B cell (primary cell): ENCODE measurements around the gene GRID1. TPM values are rescaled to one million over a fixed set of nuclear protein-coding genes. Genes with fewer than 3 reads are reported as not detected.

Experiments
- ATAC-seq: fragments of 200-7000 bp; cut with Tn5 transposase; one replicate; pipeline ENCODE4 v1.10.0; 2021; ENCODE audit warnings: low read depth, mild to moderate bottlenecking, moderate number of reproducible peaks, moderate library complexity
- CTCF ChIA-PET: fragments of 350-600 bp; sonication (Branson Sonifier 250); formaldehyde crosslinking; loops from one replicate; lab custom pipeline; 2021; ENCODE audit warnings: antibody characterized with exemption, inconsistent platforms; lab: Charles Lee
- POLR2A ChIA-PET: fragments of 350-600 bp; sonication (Branson Sonifier 250); formaldehyde crosslinking; loops from one replicate; lab custom pipeline; 2021; ENCODE audit warnings: antibody characterized with exemption; lab: Charles Lee
- DNase-seq: peaks from one replicate; pipeline ENCODE4 v3.0.0; 2013
- H2AFZ ChIP-seq: 2 replicates; pipeline ENCODE4 v1.6.1; 2012; ENCODE audit warnings: mild to moderate bottlenecking, low read depth, low read length; ENCODE audit not compliant: insufficient read depth, poor library complexity, severe bottlenecking
- H3K27ac ChIP-seq, 2 donors: 1 replicate in 1 of 2; 2 replicates in 1 of 2; pipeline ENCODE4 v1.5.1; 2012 to 2013; ENCODE audit warnings: low read length in 2 of 2, mild to moderate bottlenecking in 2 of 2, moderate library complexity in 1 of 2
- H3K27me3 ChIP-seq, 4 experiments: fragments of 200-600 bp in 1 of 4; sonication (generic) in 1 of 4; replicated peaks in 1 of 4; 1 replicate in 2 of 4; 2 replicates in 2 of 4; pipeline versions ENCODE4 v1.6.1 to v1.7.0; 2013 to 2016; ENCODE audit warnings: low read length in 3 of 4, mild to moderate bottlenecking in 2 of 4, mixed read lengths in 1 of 4, moderate library complexity in 1 of 4; ENCODE audit not compliant: insufficient read depth in 4 of 4, control insufficient read depth in 3 of 4; ENCODE audit errors: control extremely low read depth in 1 of 4
- H3K36me3 ChIP-seq, 2 experiments: replicated peaks in 1 of 2; 1 replicate in 1 of 2; 2 replicates in 1 of 2; pipeline versions ENCODE4 v1.6.1 to v1.7.1; 2013; ENCODE audit warnings: low read length in 1 of 2; ENCODE audit not compliant: insufficient read depth in 2 of 2, control insufficient read depth in 1 of 2; ENCODE audit errors: control extremely low read depth in 1 of 2, extremely low read depth in 1 of 2
- H3K4me1 ChIP-seq, 2 donors: fragments of 200-600 bp in 1 of 2; sonication (generic) in 1 of 2; 1 replicate in 1 of 2; 2 replicates in 1 of 2; pipeline versions ENCODE4 v1.5.1 to v1.6.1; 2013 to 2017; ENCODE audit warnings: low read length in 2 of 2; ENCODE audit not compliant: control insufficient read depth in 2 of 2, insufficient read depth in 2 of 2
- H3K4me2 ChIP-seq: replicated peaks from 2 replicates; pipeline ENCODE3; 2012; ENCODE audit warnings: mild to moderate bottlenecking, low read depth, low read length; ENCODE audit not compliant: poor library complexity, severe bottlenecking
- H3K4me3 ChIP-seq, 5 experiments: fragments of 200-600 bp in 1 of 5; sonication (generic) in 1 of 5; 1 replicate in 3 of 5; 2 replicates in 2 of 5; pipeline versions ENCODE4 v1.5.1 to v1.7.0; 2011 to 2016; ENCODE audit warnings: low read length in 4 of 5, mild to moderate bottlenecking in 4 of 5, low read depth in 2 of 5, control low read depth in 1 of 5, moderate library complexity in 1 of 5; ENCODE audit not compliant: insufficient read depth in 1 of 5; ENCODE audit errors: control extremely low read depth in 1 of 5, extremely low read depth in 1 of 5
- H3K79me2 ChIP-seq: fragments of 200-600 bp; sonication (generic); one replicate; pipeline ENCODE4 v1.6.0; 2016; ENCODE audit warnings: low read length; ENCODE audit not compliant: control insufficient read depth, insufficient read depth
- H3K9ac ChIP-seq: fragments of 200-600 bp; sonication (generic); 2 replicates; pipeline ENCODE4 v1.6.1; 2017; ENCODE audit warnings: mild to moderate bottlenecking, low read length, moderate library complexity
- H3K9me3 ChIP-seq, 3 donors: one replicate each; pipeline versions ENCODE4 v1.6.1 to v1.7.1; 2013; ENCODE audit warnings: low read length in 2 of 3; ENCODE audit not compliant: control insufficient read depth in 2 of 3, insufficient read depth in 1 of 3; ENCODE audit errors: control extremely low read depth in 1 of 3
- H4K20me1 ChIP-seq: 2 replicates; pipeline ENCODE4 v1.6.0; 2012; ENCODE audit warnings: mild to moderate bottlenecking, low read length; ENCODE audit not compliant: insufficient read depth, control insufficient read depth, poor library complexity, severe bottlenecking
- H3K27ac Mint-ChIP-seq: one replicate; pipeline ENCODE4 v1.8.0; 2021; ENCODE audit warnings: mixed read lengths
- H3K27me3 Mint-ChIP-seq: one replicate; pipeline ENCODE4 v1.8.0; 2021; ENCODE audit warnings: mixed read lengths
- H3K4me1 Mint-ChIP-seq: one replicate; pipeline ENCODE4 v1.8.0; 2021; ENCODE audit warnings: mixed read lengths
- H3K4me3 Mint-ChIP-seq: one replicate; pipeline ENCODE4 v1.8.0; 2021; ENCODE audit warnings: mixed read lengths
- H3K9me3 Mint-ChIP-seq: one replicate; pipeline ENCODE4 v1.8.0; 2022; ENCODE audit warnings: mixed read lengths; ENCODE audit not compliant: insufficient read depth
- EZH2 ChIP-seq: IDR thresholded peaks from 2 replicates; pipeline ENCODE4 v1.6.1; 2012; ENCODE audit warnings: borderline replicate concordance, low read depth, mild to moderate bottlenecking, moderate library complexity, low read length; ENCODE audit not compliant: insufficient read depth, poor library complexity, severe bottlenecking
- WGBS: methylation state at CpG from one replicate; pipeline ENCODE4 v1.1.5; 2013; ENCODE audit warnings: missing lambda C conversion rate; ENCODE audit not compliant: insufficient coverage; 5-methylcytosine and 5-hydroxymethylcytosine counted together
- intact Hi-C: fragments of 100-400 bp; cut with micrococcal nuclease; formaldehyde crosslinking; loops from one replicate; pipeline ENCODE4 v1.10.0; 2022
- polyA plus RNA-seq: library from polyadenylated mRNA; depleted of rRNA; stranded (reverse); fragments of >200 nt; gene quantifications from 2 replicates; pipeline ENCODE4 v1.2.3, GENCODE V29; 2012
- total RNA-seq, 2 donors: library from RNA; stranded (reverse); fragments of 120-200 nt in 1 of 2; gene quantifications; 1 replicate in 1 of 2; 2 replicates in 1 of 2; pipeline versions ENCODE4 v1.2.3 to v1.2.4, GENCODE V29; 2013 to 2022
- TF ChIP-seq, protein P1 (sequence below): fragments of 200-600 bp; IDR thresholded peaks from one replicate; pipeline ENCODE4 v1.8.0; 2022; ENCODE audit warnings: antibody characterized with exemption, mild to moderate bottlenecking

Gene GRID1
- total and polyA plus RNA-seq, 2 donors (not counting 1 experiment from before 2014, with no cell fraction given), result not detected

DNA sequence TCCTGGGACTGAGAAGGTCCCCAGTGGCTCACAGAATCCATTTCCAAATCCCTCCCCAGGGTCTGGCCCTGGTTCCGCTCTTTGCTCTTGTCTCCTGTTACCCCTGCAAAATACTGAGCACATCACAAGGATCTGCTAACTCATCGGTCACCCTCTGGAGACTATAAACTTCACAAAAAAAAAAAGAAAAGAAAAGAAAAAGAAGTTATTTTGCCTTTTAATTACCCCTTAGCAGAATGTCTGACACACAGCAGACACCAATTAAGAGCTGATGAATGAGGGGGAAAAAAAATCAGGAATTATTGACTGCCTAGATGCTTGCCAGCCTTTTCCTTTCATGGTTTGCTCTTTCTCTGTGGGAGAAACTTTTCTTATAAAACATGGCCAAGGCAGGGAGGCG, 578.7 kb downstream of the GRID1 start:
- Histone ChIP-seq H3K79me2 (no peaks in the 10 kb centered on the region), H3K27ac (no peak overlapping the region), H3K9me3 (no peaks in the 10 kb centered on the region), H3K4me1 (no peaks in the 10 kb centered on the region), H3K4me3 (no peak overlapping the region), H2AFZ (no peak overlapping the region), H3K4me2 (no peak overlapping the region), H3K9ac (no peak overlapping the region), H3K36me3 (no peaks in the 10 kb centered on the region), H4K20me1 (no peaks in the 10 kb centered on the region), H3K27me3 (no peaks in the 10 kb centered on the region)
- DNase-seq (no peak), ATAC-seq (no peak)
- ChIA-PET CTCF (no interaction called here), POLR2A (no interaction called here)
- no peak overlapping the region for H3K27ac Mint-ChIP-seq
- H3K4me1 Mint-ChIP-seq, result no peaks in the 10 kb centered on the region
- TF ChIP-seq, protein P1, sequence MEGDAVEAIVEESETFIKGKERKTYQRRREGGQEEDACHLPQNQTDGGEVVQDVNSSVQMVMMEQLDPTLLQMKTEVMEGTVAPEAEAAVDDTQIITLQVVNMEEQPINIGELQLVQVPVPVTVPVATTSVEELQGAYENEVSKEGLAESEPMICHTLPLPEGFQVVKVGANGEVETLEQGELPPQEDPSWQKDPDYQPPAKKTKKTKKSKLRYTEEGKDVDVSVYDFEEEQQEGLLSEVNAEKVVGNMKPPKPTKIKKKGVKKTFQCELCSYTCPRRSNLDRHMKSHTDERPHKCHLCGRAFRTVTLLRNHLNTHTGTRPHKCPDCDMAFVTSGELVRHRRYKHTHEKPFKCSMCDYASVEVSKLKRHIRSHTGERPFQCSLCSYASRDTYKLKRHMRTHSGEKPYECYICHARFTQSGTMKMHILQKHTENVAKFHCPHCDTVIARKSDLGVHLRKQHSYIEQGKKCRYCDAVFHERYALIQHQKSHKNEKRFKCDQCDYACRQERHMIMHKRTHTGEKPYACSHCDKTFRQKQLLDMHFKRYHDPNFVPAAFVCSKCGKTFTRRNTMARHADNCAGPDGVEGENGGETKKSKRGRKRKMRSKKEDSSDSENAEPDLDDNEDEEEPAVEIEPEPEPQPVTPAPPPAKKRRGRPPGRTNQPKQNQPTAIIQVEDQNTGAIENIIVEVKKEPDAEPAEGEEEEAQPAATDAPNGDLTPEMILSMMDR, result no peak
- no peak for TF ChIP-seq EZH2
- H3K9me3 Mint-ChIP-seq, result no peaks in the 10 kb centered on the region
- H3K27me3 Mint-ChIP-seq, result peaks cover 9% of the 10 kb centered on the region
- no peak overlapping the region for H3K4me3 Mint-ChIP-seq
- 100% methylated on average over 1 of the region's 3 CpGs for WGBS
- intact Hi-C loops, result no loop called here

DNA sequence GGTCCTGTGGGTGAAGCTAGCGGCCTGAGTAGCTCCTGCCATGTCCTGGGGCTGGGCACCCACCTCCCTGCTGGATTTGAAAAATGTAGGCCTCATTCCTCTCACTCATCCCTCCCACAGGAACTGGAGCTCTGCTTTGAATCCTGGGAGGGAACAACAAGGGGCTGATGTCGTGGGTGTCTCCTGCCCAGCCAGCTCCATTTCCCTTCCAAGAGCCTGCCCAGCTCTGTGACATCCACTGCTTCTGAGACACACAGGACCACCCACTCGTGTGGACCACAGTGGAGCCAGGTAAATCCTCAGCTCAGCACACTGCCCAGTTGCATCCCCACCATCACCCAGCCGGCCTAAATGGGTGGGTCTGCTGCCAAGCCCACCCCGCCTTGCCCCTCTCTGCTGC, 579.2 kb downstream of the GRID1 start:
- no peak overlapping the region for H3K27ac ChIP-seq
- H3K4me1 Mint-ChIP-seq, result no peaks in the 10 kb centered on the region
- H3K9me3 ChIP-seq, result no peaks in the 10 kb centered on the region
- DNase-seq, result no peak
- H4K20me1 ChIP-seq, result no peaks in the 10 kb centered on the region
- H3K27ac Mint-ChIP-seq, result no peak overlapping the region
- POLR2A ChIA-PET, result no interaction called here
- ATAC-seq, result no peak
- no peaks in the 10 kb centered on the region for H3K27me3 ChIP-seq
- 74% methylated on average over 4 of the region's 5 CpGs for WGBS
- peaks cover 9% of the 10 kb centered on the region for H3K27me3 Mint-ChIP-seq
- no peaks in the 10 kb centered on the region for H3K9me3 Mint-ChIP-seq
- H3K9ac ChIP-seq, result no peak overlapping the region
- no peak overlapping the region for H3K4me3 ChIP-seq
- no peak overlapping the region for H2AFZ ChIP-seq
- H3K4me2 ChIP-seq, result no peak overlapping the region
- CTCF ChIA-PET, result no interaction called here
- TF ChIP-seq, protein P1, result no peak
- no peak for TF ChIP-seq EZH2
- no peaks in the 10 kb centered on the region for H3K4me1 ChIP-seq
- no peaks in the 10 kb centered on the region for H3K79me2 ChIP-seq
- no peak overlapping the region for H3K4me3 Mint-ChIP-seq
- intact Hi-C loops, result no loop called here
- H3K36me3 ChIP-seq, result no peaks in the 10 kb centered on the region
